Ascending aorta (tissue), 2 donors: ENCODE measurements around the gene CNR1. TPM values are rescaled to one million over a fixed set of nuclear protein-coding genes. Genes with fewer than 3 reads are reported as not detected.

Experiments
- DNase-seq, 2 donors: peaks; one replicate each; pipeline ENCODE4 v3.0.0-alpha.2; 2019; ENCODE audit warnings: low spot score in 2 of 2
- H3K27ac ChIP-seq, 2 donors: fragments of 200-600 bp; sonication (generic); one replicate each; pipeline ENCODE4 v1.5.1; 2016 to 2017; ENCODE audit warnings: mild to moderate bottlenecking in 1 of 2
- H3K27me3 ChIP-seq: fragments of 200-600 bp; sonication (generic); one replicate; pipeline ENCODE4 v1.5.1; 2017
- H3K36me3 ChIP-seq, 2 donors: fragments of 200-600 bp; sonication (generic); one replicate each; pipeline ENCODE4 v1.5.1; 2016
- H3K4me1 ChIP-seq, 2 donors: fragments of 200-600 bp; sonication (generic); one replicate each; pipeline ENCODE4 v1.5.1; 2016 to 2017; ENCODE audit warnings: mild to moderate bottlenecking in 1 of 2
- H3K4me3 ChIP-seq, 2 donors: fragments of 200-600 bp; sonication (generic); one replicate each; pipeline ENCODE4 v1.5.1; 2016 to 2017; ENCODE audit warnings: mild to moderate bottlenecking in 1 of 2
- H3K9me3 ChIP-seq, 2 donors: fragments of 200-600 bp; sonication (generic); one replicate each; pipeline ENCODE4 v1.5.1; 2016
- CTCF ChIP-seq, 3 experiments: fragments of 200-600 bp in 2 of 3; fragments of 450-650 bp in 1 of 3; sonication (generic) in 2 of 3; IDR thresholded peaks; one replicate each; pipeline ENCODE4 v1.5.1; 2016 to 2019; ENCODE audit warnings: antibody characterized with exemption in 3 of 3, mild to moderate bottlenecking in 1 of 3, moderate library complexity in 1 of 3
- intact Hi-C: fragments of 100-400 bp; cut with DNase I; formaldehyde crosslinking; loops from one replicate; pipeline ENCODE4 v1.15.1; 2023
- total RNA-seq: library from RNA; depleted of rRNA; stranded (reverse); fragments of >200 nt; gene quantifications from one replicate; pipeline ENCODE4 v1.1.0, GENCODE V29; 2016

The CNR1 gene
- total RNA-seq, 1 donor from 2014 or later: 35.0 TPM

- H3K4me1 ChIP-seq: no peaks in the 10 kb centered on the region
- H3K9me3 ChIP-seq: no peaks in the 10 kb centered on the region
- intact Hi-C loops: no loop called here
- no peaks in the 10 kb centered on the region for H3K27me3 ChIP-seq
- no peak overlapping the region for H3K27ac ChIP-seq
- no peaks in the 10 kb centered on the region for H3K36me3 ChIP-seq
- H3K4me3 ChIP-seq: no peak overlapping the region
- no peak for TF ChIP-seq CTCF (IDR thresholded peaks at IDR 0.05)
- DNase-seq: no peak
Measured at GRCh38 chr6:88114838-88115237, 51.3 kb downstream of the CNR1 start.

- DNase-seq: no peak
- TF ChIP-seq CTCF (IDR thresholded peaks at IDR 0.05): no peak
- Histone ChIP-seq H3K27ac (no peak overlapping the region), H3K27me3 (no peaks in the 10 kb centered on the region), H3K9me3 (no peaks in the 10 kb centered on the region), H3K4me1 (no peaks in the 10 kb centered on the region), H3K36me3 (no peaks in the 10 kb centered on the region), H3K4me3 (no peak overlapping the region)
- intact Hi-C loops: no loop called here
Measured at GRCh38 chr6:88111991-88112390, 54.2 kb downstream of the CNR1 start.

- no peak overlapping the region for H3K27ac ChIP-seq
- no peaks in the 10 kb centered on the region for H3K9me3 ChIP-seq
- no peaks in the 10 kb centered on the region for H3K36me3 ChIP-seq
- DNase-seq: no peak
- intact Hi-C loops: no loop called here
- no peak for TF ChIP-seq CTCF (IDR thresholded peaks at IDR 0.05)
- no peak overlapping the region for H3K4me3 ChIP-seq
- no peaks in the 10 kb centered on the region for H3K4me1 ChIP-seq
- no peaks in the 10 kb centered on the region for H3K27me3 ChIP-seq
Measured at GRCh38 chr6:88107241-88107640, 58.9 kb downstream of the CNR1 start.

GRCh38 chr6:88105741-88106340 lies 60.3 kb downstream of the CNR1 start:
- intact Hi-C loops: no loop called here
- Histone ChIP-seq H3K4me1 (no peaks in the 10 kb centered on the region), H3K27ac (no peak overlapping the region), H3K27me3 (no peaks in the 10 kb centered on the region), H3K4me3 (no peak overlapping the region), H3K9me3 (no peaks in the 10 kb centered on the region), H3K36me3 (no peaks in the 10 kb centered on the region)
- no peak for TF ChIP-seq CTCF (IDR thresholded peaks at IDR 0.05)
- DNase-seq: no peak

Other genes starting within 250 kb of the CNR1 start
- gene SPACA1, start 118.5 kb downstream of the CNR1 start, total RNA-seq: not detected